ENCODE data around the gene PPP1R13B.

PPP1R13B gene

DNA sequence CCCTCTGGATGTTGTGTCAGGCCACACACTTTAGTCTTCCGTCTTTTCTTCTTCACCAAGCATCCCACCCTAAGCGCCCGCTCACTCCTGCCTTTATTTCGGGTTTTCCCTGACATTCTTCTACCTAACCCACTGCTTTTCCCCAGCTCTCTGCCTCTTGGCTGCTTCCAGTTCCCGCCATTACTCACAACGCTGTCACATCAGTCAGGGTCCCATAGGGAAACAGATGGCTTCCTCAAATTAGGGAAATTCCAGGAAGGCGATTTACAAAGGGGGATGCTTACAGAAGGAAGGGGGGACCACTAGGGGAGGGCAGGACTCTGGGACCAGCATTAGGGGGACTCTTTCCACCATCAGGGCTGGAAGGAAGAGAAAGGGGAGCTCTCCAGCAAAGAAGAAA lies 9.2 kb upstream of the PPP1R13B start:
- no peak for TF ChIP-seq CTCF (IDR thresholded peaks at IDR 0.05; ENCODE audit: low read depth, low read length)
- DNase-seq (ENCODE audit: extremely low read depth, low read depth), result no peak

GRCh38 chr14:103856105-103856504 lies 8.7 kb upstream of the PPP1R13B start:
- no peak for TF ChIP-seq CTCF (IDR thresholded peaks at IDR 0.05; ENCODE audit: low read depth, low read length)
- no peak for DNase-seq (ENCODE audit: extremely low read depth, low read depth)

DNA sequence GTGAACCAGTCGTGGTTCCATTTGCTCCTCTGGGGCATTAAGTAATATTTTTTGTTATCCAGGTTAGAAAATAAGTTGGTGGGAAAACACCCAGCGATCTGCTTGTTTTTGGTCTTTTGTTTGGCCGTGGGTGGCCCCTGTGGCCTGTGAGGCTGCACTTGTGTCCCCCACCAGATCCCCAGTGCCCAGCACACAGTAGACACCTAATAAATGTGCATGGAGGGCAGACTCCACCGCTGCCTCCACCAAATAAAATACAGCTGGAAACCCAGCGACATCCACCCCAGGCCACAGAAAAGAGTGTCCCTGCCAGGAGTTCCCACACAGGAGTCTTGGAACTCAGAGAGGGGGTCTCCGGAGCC lies 8.3 kb upstream of the PPP1R13B start:
- no peak for DNase-seq (ENCODE audit: extremely low read depth, low read depth)
- no peak for TF ChIP-seq CTCF (IDR thresholded peaks at IDR 0.05; ENCODE audit: low read depth, low read length)

DNA sequence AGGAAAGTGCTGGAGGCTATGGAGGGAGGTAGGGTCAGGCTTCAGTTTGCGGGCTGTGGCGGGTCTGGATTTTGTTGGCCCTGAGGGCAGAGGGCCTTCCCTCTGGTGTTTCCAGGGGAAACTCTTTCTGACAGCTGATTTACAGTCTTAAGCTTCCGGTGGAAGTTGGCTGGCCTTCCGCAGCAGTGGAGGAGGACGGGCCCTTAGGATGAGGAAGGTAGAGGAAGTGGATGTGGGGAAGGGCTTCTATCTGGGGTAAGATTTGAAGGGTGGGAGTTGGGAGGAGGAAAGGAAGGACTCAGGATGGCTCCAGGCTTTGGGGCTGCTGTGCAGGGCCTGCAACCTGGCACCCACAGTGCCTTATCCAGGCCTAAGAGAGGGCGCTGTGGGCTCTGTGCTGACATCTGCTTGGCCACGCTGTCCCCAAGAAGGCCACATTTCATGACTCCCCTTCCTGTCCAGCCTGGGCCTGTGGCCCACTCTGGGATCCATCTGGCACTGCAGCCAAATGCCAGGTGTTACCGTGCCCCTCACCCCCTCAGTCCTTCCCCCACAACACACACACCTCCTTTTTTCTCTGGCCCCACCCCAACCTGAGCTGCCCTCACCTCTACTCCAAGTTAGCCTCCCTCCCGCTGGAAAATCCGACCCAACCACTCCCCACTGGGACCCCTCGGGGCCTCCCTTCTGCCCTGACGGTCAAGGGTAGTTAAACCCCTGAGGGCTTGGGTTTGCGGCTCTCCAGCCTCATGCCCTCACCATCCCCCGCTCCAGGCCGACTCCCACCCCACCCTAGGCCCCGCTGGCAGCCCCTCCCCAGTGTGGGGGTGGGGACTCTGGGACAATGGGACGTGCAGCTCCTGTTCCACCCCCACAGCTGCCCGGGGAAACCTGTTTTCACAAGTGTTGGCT lies 7.7 kb upstream of the PPP1R13B start:
- DNase-seq (ENCODE audit: extremely low read depth, low read depth), result no peak
- TF ChIP-seq CTCF (IDR thresholded peaks at IDR 0.05; ENCODE audit: low read depth, low read length), result no peak

DNA sequence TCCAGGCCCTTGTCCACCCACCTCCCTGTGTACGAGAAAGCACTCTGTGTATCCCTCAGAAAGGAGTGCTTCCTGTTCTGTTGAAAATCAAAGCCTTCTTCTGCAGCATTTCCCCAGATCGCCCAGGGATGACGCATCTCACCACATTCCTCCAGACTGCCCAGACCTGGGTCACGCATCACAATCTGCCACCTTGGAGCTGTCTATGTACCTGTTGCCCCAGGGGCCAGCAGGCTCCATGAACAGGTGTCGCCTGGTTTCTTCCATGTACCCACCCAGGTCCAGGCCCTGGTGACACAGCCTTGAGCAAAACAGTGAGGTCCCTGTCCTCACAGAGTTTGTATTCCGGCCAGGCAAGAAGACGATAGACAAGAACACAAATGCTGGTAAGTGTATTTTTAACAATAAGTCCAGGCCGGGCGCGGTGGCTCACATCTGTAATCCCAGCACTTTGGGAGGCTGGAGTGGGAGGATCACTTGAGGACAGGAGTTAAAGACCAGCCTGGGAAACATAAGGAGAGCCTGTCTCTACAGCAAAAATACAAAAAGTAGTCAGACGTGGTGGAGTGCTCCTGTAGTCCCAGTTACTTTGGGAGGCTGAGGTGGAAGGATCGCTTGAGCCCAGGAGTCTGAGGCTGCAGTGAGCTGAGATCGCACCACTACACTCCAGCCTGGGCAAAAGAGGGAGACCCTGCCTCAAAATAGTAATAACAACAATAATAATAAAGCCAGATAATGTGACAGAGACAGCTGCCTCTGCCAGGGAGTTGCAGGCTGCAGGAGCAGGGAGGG lies 6.8 kb upstream of the PPP1R13B start:
- no peak for DNase-seq (ENCODE audit: extremely low read depth, low read depth)
- no peak for TF ChIP-seq CTCF (IDR thresholded peaks at IDR 0.05; ENCODE audit: low read depth, low read length)

GRCh38 chr14:103849151-103849886 lies 1.9 kb upstream of the PPP1R13B start:
- no peak for TF ChIP-seq CTCF (IDR thresholded peaks at IDR 0.05; ENCODE audit: low read depth, low read length)
- no peak for DNase-seq (ENCODE audit: extremely low read depth, low read depth)
